Hematopoietic multipotent progenitor cell treated with erythropoietin and hydrocortisone succinate and interleukin-3 and kit ligand, for 17 days (in vitro differentiated cells): ENCODE results near the gene COL6A2.
"Not testable (repeated sequence)": the region's sequence is repeated elsewhere in the genome, so short reads cannot be mapped to it uniquely, and the experiment has no call there.

ENCODE experiments used
- DNase-seq: peaks from one replicate; pipeline ENCODE4 v3.0.0-alpha.2; 2015; ENCODE audit warnings: low spot score

COL6A2 gene

GRCh38 chr21:46079352-46080170 lies 18.4 kb upstream of the COL6A2 start:
- no peak for DNase-seq

DNA sequence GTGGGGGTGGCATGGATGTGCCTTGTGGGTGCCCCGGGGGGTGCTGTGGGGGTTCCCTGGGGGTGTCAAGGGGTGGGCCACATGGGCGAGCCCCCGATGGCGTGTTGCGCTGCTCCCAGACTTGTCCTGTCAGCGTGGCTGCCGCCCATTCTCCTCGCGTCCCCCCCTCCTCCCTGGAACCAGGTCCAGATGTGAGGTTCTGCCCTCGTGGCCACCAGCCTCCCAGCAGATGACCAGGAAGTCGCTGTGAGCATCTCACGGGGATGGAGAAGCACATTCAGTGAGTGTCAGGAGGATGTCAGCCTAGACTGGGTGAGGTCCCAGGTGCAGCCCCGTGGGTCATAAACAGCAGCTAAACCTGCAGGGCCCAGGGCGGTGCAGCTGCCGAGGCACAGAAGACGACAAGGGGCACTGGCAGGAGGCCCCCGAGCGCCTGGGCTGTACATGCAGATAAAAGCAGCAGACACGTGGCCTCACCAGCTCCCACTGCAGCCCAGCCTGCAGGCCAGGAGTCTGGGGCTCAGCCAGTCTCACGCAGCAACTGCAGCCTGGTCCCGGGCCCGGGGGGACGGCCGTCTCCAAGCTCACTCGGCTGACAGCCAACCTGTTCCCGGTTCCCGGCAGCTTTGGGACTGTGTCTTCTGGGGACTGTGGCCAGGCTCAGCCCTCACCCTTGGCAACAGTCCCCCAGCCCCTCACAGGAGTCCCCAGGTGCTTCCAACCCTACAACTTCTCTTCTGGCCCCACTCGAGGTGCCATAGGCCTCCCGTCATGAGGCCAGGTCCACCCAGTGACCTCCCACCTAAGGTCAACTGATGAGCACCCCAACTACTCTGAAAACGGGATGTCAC lies 17.5 kb upstream of the COL6A2 start:
- no peak for DNase-seq

- DNase-seq, result no peak
Observed at GRCh38 chr21:46081022-46081861, 16.7 kb upstream of the COL6A2 start.

- DNase-seq, result no peak
Observed at GRCh38 chr21:46081862-46082712, 15.8 kb upstream of the COL6A2 start.

DNA sequence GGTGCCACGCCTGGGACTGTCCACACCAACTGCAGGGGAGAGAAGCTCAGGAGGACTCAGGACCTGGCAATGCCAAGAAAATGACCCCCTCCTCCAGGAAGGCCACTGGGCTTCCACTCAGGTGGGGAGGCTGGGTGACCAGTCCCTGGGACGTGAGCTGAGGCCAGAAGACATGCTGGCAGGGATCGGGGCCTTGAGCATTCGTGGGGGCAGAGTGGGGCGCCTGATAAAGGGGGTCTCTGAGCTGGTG lies 15.3 kb upstream of the COL6A2 start:
- DNase-seq, result no peak

DNA sequence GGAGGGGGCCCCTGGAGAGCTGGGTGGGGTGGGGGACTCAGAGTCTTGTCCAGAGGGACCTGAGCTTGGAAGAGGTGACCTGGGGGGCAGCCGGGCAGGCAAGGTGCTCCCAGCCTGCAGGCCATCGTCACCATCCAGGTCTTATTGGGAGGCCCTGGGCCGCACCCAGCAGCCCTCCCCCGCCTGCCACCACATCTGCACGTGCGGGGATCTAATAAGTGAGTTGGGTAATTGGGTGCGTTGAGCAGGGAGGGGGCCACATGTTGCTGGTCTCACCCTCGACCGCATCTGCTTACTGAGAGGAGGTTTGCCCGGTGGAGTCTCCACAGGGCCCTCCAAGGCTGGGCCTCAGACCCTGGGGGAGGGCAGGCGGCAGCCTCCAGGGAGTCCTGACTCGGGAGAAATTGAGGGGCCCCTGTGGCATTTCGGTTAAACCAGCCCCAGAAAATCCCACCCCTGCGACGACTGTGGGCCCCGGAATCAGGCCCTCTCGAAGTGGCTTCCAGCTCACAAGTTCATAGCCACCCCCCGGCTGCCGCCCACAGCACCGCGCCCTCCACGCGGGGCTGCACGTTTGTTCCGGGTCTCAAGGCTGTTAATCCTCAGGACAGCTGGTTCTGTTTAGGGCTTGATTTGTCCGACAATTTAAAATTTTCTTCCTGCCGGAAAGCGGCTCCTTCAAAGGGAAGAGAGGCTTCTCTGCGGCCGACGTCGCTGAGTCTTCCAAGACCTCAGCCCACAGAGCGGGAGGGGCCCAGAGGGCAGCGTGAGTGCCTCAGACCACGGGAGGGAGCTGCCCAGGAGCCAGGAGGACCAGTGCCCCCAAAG lies 14.7 kb upstream of the COL6A2 start:
- DNase-seq, result no peak

DNA sequence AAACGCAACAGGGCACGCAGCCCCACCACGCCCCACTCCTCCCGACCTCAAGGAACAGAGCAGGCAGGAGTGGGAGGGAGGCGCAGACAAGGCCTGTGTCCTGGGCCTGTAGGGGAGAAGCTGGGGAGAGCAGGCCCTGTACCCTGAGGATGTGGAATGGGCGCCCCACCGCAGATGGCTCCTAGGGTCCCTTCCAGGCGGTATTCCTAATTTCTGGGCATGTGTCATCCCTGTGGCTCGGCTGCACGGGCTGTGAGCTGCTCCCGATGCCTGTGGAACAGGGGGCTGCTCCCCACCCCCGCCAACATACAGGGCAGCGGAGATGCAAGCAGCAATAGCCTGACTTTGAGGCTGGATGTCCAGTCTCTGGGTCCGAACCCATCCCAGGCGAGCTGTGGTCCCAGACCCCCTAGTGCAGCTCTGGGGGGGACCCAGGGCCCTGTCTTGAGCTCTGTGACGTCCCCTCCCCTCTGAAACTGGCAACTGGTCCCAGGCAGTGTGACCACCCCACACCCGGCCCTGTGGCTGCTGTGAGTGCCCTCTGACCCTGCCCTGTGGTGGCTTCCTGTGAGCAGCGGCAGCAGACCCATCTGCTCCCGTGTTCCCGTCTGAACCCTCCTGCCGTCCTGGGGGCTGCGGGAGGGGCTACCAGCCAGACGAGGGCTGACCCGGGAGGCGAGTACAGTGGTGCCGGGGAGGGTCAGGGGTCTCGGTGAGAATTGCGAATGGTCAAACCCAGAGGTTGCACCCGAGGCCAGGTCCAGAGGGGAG lies 13.9 kb upstream of the COL6A2 start:
- DNase-seq, result no peak

DNA sequence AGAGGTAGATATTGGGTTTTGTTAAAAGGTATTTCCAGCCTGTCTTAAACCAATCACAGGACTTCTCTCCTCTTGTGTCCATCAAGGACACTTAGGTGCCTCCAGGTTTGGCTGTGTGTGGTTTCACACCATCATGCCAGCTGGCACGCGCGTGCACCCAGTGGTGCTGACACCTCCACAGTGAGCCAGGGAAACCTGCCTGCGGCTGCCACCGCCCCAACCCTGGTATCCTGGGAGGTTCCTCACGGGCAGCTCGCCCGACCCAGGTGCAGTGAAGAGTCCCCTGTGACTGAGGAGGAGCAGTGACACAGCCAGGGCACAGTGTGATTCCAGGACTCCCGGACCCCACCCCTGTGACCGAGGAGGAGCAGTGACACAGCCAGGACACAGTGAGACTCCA lies 13.2 kb upstream of the COL6A2 start:
- no peak for DNase-seq

GRCh38 chr21:46085259-46085658 lies 12.7 kb upstream of the COL6A2 start:
- not testable (repeated sequence) for DNase-seq

- no peak for DNase-seq
Observed at GRCh38 chr21:46087641-46088040, 10.3 kb upstream of the COL6A2 start.

GRCh38 chr21:46088189-46088588 lies 9.7 kb upstream of the COL6A2 start:
- no peak for DNase-seq

DNA sequence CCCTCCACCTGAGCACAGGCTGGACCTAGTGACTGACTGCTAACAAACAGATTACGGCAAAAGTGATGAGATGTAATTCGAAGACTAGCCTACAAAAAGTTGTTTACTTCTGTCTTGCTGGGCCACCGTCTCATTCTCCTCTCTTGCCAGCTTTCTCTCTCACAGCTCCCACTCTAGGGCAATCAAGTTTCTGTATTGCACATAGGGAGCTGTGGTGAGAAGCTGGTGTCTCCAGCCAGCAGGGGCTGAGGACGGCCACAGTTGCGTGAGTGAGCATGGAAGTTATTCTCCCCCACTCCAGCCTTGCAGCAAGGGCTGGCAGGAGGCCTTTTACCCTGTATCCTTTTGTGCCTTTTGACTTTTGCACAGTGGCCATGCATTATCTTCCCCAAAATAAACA lies 8.6 kb upstream of the COL6A2 start:
- no peak for DNase-seq

GRCh38 chr21:46091118-46091517 lies 6.8 kb upstream of the COL6A2 start:
- no peak for DNase-seq

GRCh38 chr21:46091631-46092025 lies 6.3 kb upstream of the COL6A2 start:
- no peak for DNase-seq

GRCh38 chr21:46092026-46092764 lies 5.7 kb upstream of the COL6A2 start:
- no peak for DNase-seq

DNA sequence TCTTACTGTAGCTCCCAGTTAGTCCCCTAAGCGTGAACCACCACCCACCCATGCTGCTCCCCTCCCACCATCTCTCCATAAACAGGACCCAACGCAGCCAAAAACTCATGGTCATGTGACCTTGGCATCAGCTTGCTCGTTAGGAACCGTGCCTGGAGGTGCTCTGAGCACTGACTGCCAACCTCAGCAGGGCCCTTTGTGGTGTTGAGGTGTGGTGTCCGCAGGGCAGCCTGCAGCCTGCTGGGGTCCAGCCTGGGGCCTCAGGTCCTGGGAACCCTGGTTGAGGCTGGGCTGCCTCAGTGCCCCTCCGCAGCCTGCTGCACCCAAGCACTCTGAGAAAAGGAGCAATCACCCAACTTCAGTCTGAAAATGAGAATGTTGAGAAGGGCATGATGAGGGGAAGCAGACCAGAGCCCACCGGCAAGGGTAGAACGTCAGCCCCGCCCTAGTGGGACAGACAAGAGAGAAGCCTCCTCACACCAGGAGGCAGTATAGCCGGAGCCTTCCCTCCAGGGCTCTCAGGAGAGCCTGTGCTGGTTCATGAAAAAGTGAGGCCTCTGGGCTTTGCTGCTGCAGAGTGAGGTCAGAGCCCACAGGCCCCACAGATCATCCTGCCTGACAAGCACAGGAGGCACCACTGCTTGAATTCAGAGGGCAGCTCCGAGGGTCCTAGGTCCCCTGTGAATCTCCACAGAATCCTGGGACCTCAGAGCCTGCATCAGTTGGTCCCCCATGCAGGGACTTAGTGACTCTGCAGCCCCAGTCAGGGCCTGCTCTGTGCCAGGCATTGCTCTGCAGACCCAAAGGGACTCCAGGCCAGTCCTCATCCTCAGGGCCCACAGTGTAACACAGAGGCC lies 4.9 kb upstream of the COL6A2 start:
- DNase-seq, result no peak

DNA sequence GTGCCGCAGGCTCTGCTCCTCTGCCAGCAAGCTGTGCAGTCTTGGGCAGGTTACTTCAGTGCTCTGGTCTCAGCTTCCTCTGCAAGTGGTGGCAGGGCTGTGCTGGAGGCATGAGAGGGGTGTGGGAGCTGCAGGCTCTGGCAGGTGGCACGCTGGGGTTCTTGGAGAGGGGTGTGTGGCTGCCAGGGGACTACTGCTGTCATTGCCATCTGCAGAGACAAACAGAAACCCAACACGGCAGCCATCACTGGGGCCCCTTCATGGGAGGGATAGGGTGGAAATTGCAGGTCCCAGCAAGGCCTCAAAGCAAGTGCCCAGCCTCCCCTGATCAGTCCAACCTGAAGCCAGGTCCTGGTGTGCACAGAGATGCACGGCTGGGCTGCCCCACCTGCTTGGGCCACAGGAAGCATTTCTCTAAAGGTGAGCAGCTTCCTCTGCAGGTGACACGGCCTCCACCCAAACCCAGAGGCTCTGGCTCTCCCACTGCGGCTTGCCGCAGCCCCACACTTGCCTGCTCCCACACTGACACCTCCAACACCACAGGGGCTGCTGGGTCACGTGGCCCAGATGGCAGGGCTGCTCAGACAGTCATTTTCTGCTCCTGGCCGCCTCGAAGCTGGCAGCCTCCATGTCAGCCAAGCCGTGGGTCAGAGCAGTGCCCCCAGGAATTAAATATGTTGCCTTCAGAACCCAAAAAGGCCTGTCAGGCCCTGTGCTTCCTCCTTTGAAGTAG lies 4.1 kb upstream of the COL6A2 start:
- DNase-seq, result no peak
